WTC11 (cell line): Measurements from ENCODE around the gene ACBD7. TPM values are rescaled to one million over a fixed set of nuclear protein-coding genes. Genes with fewer than 3 reads are reported as not detected.

Experiments
- ATAC-seq: fragments of 200-7000 bp; cut with Tn5 transposase; 2 replicates; pipeline ENCODE4 v1.10.0; 2021; ENCODE audit warnings: mild to moderate bottlenecking, moderate library complexity
- CTCF ChIA-PET: fragments of 300-600 bp; sonication (Branson Sonifier 250); formaldehyde crosslinking; loops from one replicate; lab custom pipeline; 2021; ENCODE audit warnings: antibody characterized with exemption; lab: Charles Lee
- POLR2A ChIA-PET: fragments of 350-600 bp; sonication (Branson Sonifier 250); formaldehyde crosslinking; loops from one replicate; lab custom pipeline; 2021; ENCODE audit warnings: antibody characterized with exemption; lab: Charles Lee
- DNase-seq: peaks from one replicate; pipeline ENCODE4 v3.0.0; 2021; ENCODE audit warnings: low spot score
- H3K27ac Mint-ChIP-seq: 2 replicates; pipeline ENCODE4 v1.8.0; 2021; ENCODE audit warnings: mixed read lengths
- H3K27me3 Mint-ChIP-seq: 2 replicates; pipeline ENCODE4 v1.8.0; 2021; ENCODE audit warnings: low read depth, mild to moderate bottlenecking, moderate library complexity, mixed read lengths
- H3K36me3 Mint-ChIP-seq: 2 replicates; pipeline ENCODE4 v1.8.0; 2021; ENCODE audit warnings: mixed read lengths
- H3K4me1 Mint-ChIP-seq: 2 replicates; pipeline ENCODE4 v1.8.0; 2022; ENCODE audit warnings: mixed read lengths
- H3K4me3 Mint-ChIP-seq: 2 replicates; pipeline ENCODE4 v1.8.0; 2021; ENCODE audit warnings: mild to moderate bottlenecking, moderate library complexity, mixed read lengths
- H3K9me3 Mint-ChIP-seq: 2 replicates; pipeline ENCODE4 v1.8.0; 2021; ENCODE audit warnings: mixed read lengths
- ARID4B ChIP-seq: sonication (generic); formaldehyde crosslinking; IDR thresholded peaks from 2 replicates; pipeline ENCODE4 v1.8.0; 2023; ENCODE audit warnings: missing genetic modification reagents, mild to moderate bottlenecking, borderline replicate concordance
- ATF2 ChIP-seq: sonication (generic); formaldehyde crosslinking; IDR thresholded peaks from 2 replicates; pipeline ENCODE4 v1.8.1; 2022; ENCODE audit warnings: low read depth, missing genetic modification reagents, borderline replicate concordance
- ATF3 ChIP-seq: sonication (generic); formaldehyde crosslinking; conservative IDR thresholded peaks from 2 replicates; pipeline ENCODE4 v1.8.1; 2022; ENCODE audit warnings: mild to moderate bottlenecking, missing genetic modification reagents
- FOXK1 ChIP-seq: sonication (generic); formaldehyde crosslinking; IDR thresholded peaks from 2 replicates; pipeline ENCODE4 v1.8.0; 2022; ENCODE audit warnings: mild to moderate bottlenecking, moderate library complexity, missing genetic modification reagents
- MAX ChIP-seq: sonication (generic); formaldehyde crosslinking; IDR thresholded peaks from 2 replicates; pipeline ENCODE4 v1.8.0; 2022; ENCODE audit warnings: mild to moderate bottlenecking, missing genetic modification reagents
- MXD4 ChIP-seq: fragments of 250-450 bp; sonication (Bioruptor Pico); IDR thresholded peaks from 2 replicates; pipeline ENCODE4 v1.8.0; 2021; ENCODE audit warnings: mild to moderate bottlenecking, moderate library complexity, borderline replicate concordance
- RORB ChIP-seq: fragments of 250-450 bp; sonication (Bioruptor Pico); IDR thresholded peaks from 2 replicates; pipeline ENCODE4 v1.9.0; 2021; ENCODE audit warnings: mild to moderate bottlenecking
- TEAD4 ChIP-seq: sonication (generic); formaldehyde crosslinking; IDR thresholded peaks from 2 replicates; pipeline ENCODE4 v1.8.0; 2022; ENCODE audit warnings: mild to moderate bottlenecking, missing genetic modification reagents
- TP53 ChIP-seq: sonication (generic); formaldehyde crosslinking; IDR thresholded peaks from 2 replicates; pipeline ENCODE4 v1.8.1; 2023; ENCODE audit warnings: mild to moderate bottlenecking, missing genetic modification reagents
- USF2 ChIP-seq: sonication (generic); formaldehyde crosslinking; IDR thresholded peaks from 2 replicates; pipeline ENCODE4 v1.8.1; 2023; ENCODE audit warnings: mild to moderate bottlenecking, missing genetic modification reagents, moderate library complexity
- ZNF219 ChIP-seq: sonication (generic); formaldehyde crosslinking; IDR thresholded peaks from 2 replicates; pipeline ENCODE4 v1.8.0; 2023; ENCODE audit warnings: missing genetic modification reagents, mild to moderate bottlenecking, borderline replicate concordance
- ZNF232 ChIP-seq: sonication (generic); formaldehyde crosslinking; IDR thresholded peaks from 2 replicates; pipeline ENCODE4 v1.8.0; 2022; ENCODE audit warnings: mild to moderate bottlenecking, missing genetic modification reagents
- ZNF396 ChIP-seq: fragments of 250-450 bp; sonication (Bioruptor Pico); IDR thresholded peaks from 2 replicates; pipeline ENCODE4 v1.8.0; 2021; ENCODE audit warnings: mild to moderate bottlenecking, moderate library complexity, borderline replicate concordance
- ZNF423 ChIP-seq: fragments of 250-450 bp; sonication (Bioruptor Pico); IDR thresholded peaks from 2 replicates; pipeline ENCODE4 v2.1.2; 2022; ENCODE audit warnings: mild to moderate bottlenecking, moderate library complexity
- ZNF532 ChIP-seq: fragments of 250-450 bp; sonication (Bioruptor Pico); IDR thresholded peaks from 2 replicates; pipeline ENCODE4 v1.9.0; 2021; ENCODE audit warnings: mild to moderate bottlenecking, borderline replicate concordance
- ZNF671 ChIP-seq: fragments of 250-450 bp; sonication (Bioruptor Pico); IDR thresholded peaks from 2 replicates; pipeline ENCODE4 v1.8.0; 2021; ENCODE audit warnings: mild to moderate bottlenecking
- total RNA-seq: library from RNA; stranded (reverse); gene quantifications from 3 replicates; pipeline ENCODE4 v1.2.3, GENCODE V29; 2021

The ACBD7 gene
- total RNA-seq, 1 experiment from 2014 or later = 10.0 TPM

- no peaks in the 10 kb centered on the region for H3K36me3 Mint-ChIP-seq
- no peak for ATAC-seq
Measured at GRCh38 chr10:15027741-15028140, 60.8 kb downstream of the ACBD7 start.

More at GRCh38 chr10:15027741-15028140, 60.8 kb downstream of the ACBD7 start:
- TF ChIP-seq ZNF532 (CRISPR knock-in tag) (no peak), TP53 (CRISPR knock-in tag) (no peak), FOXK1 (CRISPR knock-in tag) (no peak), ZNF423 (CRISPR knock-in tag) (no peak), ARID4B (CRISPR knock-in tag) (no peak), MXD4 (CRISPR knock-in tag) (no peak), ZNF671 (no peak), ATF3 (CRISPR knock-in tag) (no peak), ATF2 (CRISPR knock-in tag) (no peak), TEAD4 (CRISPR knock-in tag) (no peak), ZNF396 (CRISPR knock-in tag) (no peak), RORB (CRISPR knock-in tag) (no peak), USF2 (CRISPR knock-in tag) (no peak), MAX (CRISPR knock-in tag) (no peak), ZNF232 (no peak), ZNF219 (CRISPR knock-in tag) (no peak)
- Mint-ChIP-seq H3K4me3 (no peak overlapping the region), H3K27me3 (peaks cover 3% of the 10 kb centered on the region; the same call in 1 of the 2 replicates), H3K9me3 (peaks cover 10% of the 10 kb centered on the region; the same call in 1 of the 2 replicates), H3K4me1 (no peaks in the 10 kb centered on the region), H3K27ac (no peak overlapping the region)
- ChIA-PET CTCF (no interaction called here), POLR2A (no interaction called here)
- DNase-seq = no peak

Other genes starting within 250 kb of the ACBD7 start
- gene SUV39H2, start 209.9 kb downstream of the ACBD7 start, total RNA-seq = 36.4 to 41.4 TPM (median 39.9 TPM) in 3 replicates
- 4.3 to 8.5 TPM (median 4.6 TPM) in 3 replicates for gene DCLRE1C, start 134.7 kb downstream of the ACBD7 start, total RNA-seq
- not detected in 3 replicates for gene MEIG1, start 129.4 kb downstream of the ACBD7 start, total RNA-seq
- not detected in 3 replicates for gene OLAH, start 44.8 kb downstream of the ACBD7 start, total RNA-seq
- 18.5 to 20.9 TPM (median 20.1 TPM) in 3 replicates for gene RPP38, start 8.6 kb upstream of the ACBD7 start, total RNA-seq
- 9.6 to 11.8 TPM (median 11.7 TPM) in 3 replicates for gene NMT2, start 79.9 kb upstream of the ACBD7 start, total RNA-seq